Adrenal gland (tissue), 5 donors: ENCODE results near the gene UGT1A4.

Experiments
- POLR2A ChIP-seq, 2 donors: fragments of 450-650 bp; IDR thresholded peaks; one replicate each; pipeline ENCODE4 v1.6.1; 2017; ENCODE audit warnings: antibody characterized with exemption in 2 of 2, mild to moderate bottlenecking in 2 of 2, moderate library complexity in 1 of 2
- TF ChIP-seq, protein P1 (sequence below), 6 experiments: fragments of 450-650 bp in 4 of 6; fragments of 200-600 bp in 2 of 6; sonication (generic) in 1 of 6; IDR thresholded peaks; 1 replicate in 5 of 6; 2 replicates in 1 of 6; pipeline versions ENCODE4 v1.5.1 to v1.8.0; 2016 to 2021; ENCODE audit warnings: antibody characterized with exemption in 6 of 6, mild to moderate bottlenecking in 2 of 6, moderate library complexity in 1 of 6
- donor health status: DM: no; HTN: no; CAD: no.

- TF ChIP-seq, protein P1, sequence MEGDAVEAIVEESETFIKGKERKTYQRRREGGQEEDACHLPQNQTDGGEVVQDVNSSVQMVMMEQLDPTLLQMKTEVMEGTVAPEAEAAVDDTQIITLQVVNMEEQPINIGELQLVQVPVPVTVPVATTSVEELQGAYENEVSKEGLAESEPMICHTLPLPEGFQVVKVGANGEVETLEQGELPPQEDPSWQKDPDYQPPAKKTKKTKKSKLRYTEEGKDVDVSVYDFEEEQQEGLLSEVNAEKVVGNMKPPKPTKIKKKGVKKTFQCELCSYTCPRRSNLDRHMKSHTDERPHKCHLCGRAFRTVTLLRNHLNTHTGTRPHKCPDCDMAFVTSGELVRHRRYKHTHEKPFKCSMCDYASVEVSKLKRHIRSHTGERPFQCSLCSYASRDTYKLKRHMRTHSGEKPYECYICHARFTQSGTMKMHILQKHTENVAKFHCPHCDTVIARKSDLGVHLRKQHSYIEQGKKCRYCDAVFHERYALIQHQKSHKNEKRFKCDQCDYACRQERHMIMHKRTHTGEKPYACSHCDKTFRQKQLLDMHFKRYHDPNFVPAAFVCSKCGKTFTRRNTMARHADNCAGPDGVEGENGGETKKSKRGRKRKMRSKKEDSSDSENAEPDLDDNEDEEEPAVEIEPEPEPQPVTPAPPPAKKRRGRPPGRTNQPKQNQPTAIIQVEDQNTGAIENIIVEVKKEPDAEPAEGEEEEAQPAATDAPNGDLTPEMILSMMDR (IDR thresholded peaks at IDR 0.05): no peak
- no peak for TF ChIP-seq POLR2A (IDR thresholded peaks at IDR 0.05)
Observed at GRCh38 chr2:233814056-233814835, 95.7 kb downstream of the UGT1A4 start.
